ENCODE measurements around the gene PYGM.

Gene PYGM

GRCh38 chr11:64790205-64791095 is 30.7 kb upstream of the PYGM start:
- DNase-seq: no peak

GRCh38 chr11:64789331-64790204 is 29.8 kb upstream of the PYGM start:
- no peak for DNase-seq

- no peak for DNase-seq
These were observed 28.8 kb upstream of the PYGM start for GRCh38 chr11:64788321-64789215.

GRCh38 chr11:64787526-64788320 is 27.9 kb upstream of the PYGM start:
- no peak for DNase-seq

- DNase-seq: no peak
These were observed 26.5 kb upstream of the PYGM start for GRCh38 chr11:64786308-64786707.

GRCh38 chr11:64784813-64785581 is 25.2 kb upstream of the PYGM start:
- DNase-seq: no peak

GRCh38 chr11:64778473-64779298 is 18.9 kb upstream of the PYGM start, which contains the start of gene SF1:
Gene SF1, minus strand, starts transcription at chr11:64778542. Its CDS starts 150 bp downstream, at chr11:64778392.
- peak; percentile 100 for DNase-seq

GRCh38 chr11:64778223-64778472 is 18.4 kb upstream of the PYGM start:
- no peak for DNase-seq

GRCh38 chr11:64777449-64778222 is 17.9 kb upstream of the PYGM start:
- DNase-seq: no peak

- DNase-seq: no peak
These were observed 17.1 kb upstream of the PYGM start for GRCh38 chr11:64776875-64777274.

- DNase-seq: no peak
These were observed 16.7 kb upstream of the PYGM start for GRCh38 chr11:64776425-64776824.

GRCh38 chr11:64774144-64774543 is 14.4 kb upstream of the PYGM start:
- DNase-seq: no peak

GRCh38 chr11:64772303-64773018 is 12.7 kb upstream of the PYGM start:
- DNase-seq: no peak

GRCh38 chr11:64771861-64772260 is 12.1 kb upstream of the PYGM start:
- DNase-seq: no peak

GRCh38 chr11:64770120-64770519 is 10.3 kb upstream of the PYGM start:
- DNase-seq: no peak

- no peak for DNase-seq
These were observed 9.5 kb upstream of the PYGM start for GRCh38 chr11:64769283-64769682.

GRCh38 chr11:64768300-64768694 is 8.5 kb upstream of the PYGM start:
- DNase-seq: no peak

- DNase-seq: peak; percentile 54
These were observed 7.8 kb upstream of the PYGM start for GRCh38 chr11:64767344-64768299.

All from NCI-H1694 (cell line).